Activated CD4-positive, alpha-beta T cell treated with anti-CD3 and anti-CD28 coated beads, Interleukin-2, Interleukin-4, amounts not matched to agents 100 ng/mL and 50 ng/mL, durations not matched to agents 16 hours and 8 hours (primary cell): Measurements from ENCODE around the gene ADPRHL1.
"Not testable (repeated sequence)": the region's sequence is repeated elsewhere in the genome, so short reads cannot be mapped to it uniquely, and the experiment has no call there.

Source experiments
- DNase-seq: peaks from one replicate; pipeline ENCODE4 v3.0.0-alpha.2; 2020; ENCODE audit warnings: low spot score

ADPRHL1 gene

GRCh38 chr13:113369189-113369588, 84.1 kb downstream of the ADPRHL1 start:
- DNase-seq: no peak

DNA sequence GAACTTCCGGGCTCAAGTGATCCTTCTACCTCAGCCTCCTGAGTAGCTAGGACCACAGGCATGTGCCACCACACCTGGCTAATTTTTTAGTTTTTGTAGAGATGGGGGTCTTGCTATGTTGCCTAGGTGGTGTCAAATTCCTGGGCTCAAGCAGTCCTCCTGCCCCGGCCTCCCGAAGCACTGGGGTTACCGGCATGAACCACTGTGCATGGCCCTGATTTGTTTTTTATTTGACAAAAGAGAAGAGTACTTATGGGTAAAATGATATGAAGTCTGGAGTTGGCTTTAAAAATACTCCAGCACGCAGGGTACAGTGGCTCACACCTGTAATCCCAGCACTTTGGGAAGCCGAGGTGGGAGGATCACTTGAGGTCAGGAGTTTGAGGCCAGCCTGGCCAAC, 84.9 kb downstream of the ADPRHL1 start:
- DNase-seq: not testable (repeated sequence)

GRCh38 chr13:113367771-113368170, 85.5 kb downstream of the ADPRHL1 start:
- no peak for DNase-seq

GRCh38 chr13:113367020-113367560, 86.2 kb downstream of the ADPRHL1 start:
- no peak for DNase-seq

DNA sequence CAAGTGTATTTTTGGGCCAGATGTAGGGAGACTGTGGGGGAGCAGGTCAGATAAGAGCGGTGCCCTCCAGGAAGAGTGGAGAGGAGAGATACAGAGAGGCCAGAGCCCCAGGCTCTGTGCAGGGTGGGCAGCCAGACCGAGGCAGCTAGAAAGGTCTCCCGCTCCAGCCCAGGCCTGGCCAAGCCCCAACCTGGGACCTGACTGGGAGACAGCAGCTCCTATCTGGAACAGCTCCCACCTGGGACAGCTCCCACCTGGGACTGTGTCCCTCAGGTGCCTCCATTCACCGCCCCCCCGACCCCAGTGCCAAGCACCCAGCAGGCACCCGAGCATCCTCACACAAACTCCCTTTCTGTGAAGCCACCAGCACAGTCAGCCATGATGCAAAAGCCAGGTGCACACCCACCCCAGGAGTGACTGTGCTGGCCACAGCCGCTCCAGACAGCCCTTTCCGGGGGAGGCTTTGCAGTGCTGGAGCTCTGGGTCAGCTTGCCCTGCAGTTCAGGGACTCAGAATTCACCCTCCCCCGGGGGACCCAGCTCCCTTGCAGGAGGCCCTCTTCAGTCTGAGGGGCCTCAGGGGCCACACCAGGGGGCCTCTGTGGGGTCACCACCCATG, 87.2 kb downstream of the ADPRHL1 start:
- DNase-seq: no peak

DNA sequence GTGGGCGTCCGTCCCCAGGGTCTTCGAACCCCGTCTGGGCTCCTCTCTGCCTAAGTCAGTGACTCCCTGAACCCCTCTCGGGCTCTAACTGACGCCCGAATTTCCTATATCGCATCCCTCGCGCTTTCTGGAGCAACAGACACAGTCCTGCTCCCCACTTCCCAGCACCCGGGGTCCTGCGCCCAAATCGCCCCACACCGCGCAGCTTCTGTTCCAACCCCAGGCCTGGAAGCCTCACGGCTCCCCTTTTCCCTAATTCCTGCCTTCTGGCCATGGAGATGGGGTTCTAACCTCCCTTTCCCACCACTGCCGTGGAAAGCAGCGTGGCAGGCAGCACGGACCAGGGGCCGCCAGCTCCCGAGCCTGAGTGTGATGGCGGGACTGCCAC, 87.7 kb downstream of the ADPRHL1 start:
- no peak for DNase-seq

- no peak for DNase-seq
These were observed 88.2 kb downstream of the ADPRHL1 start for GRCh38 chr13:113364901-113365582.

- no peak for DNase-seq
These were observed 88.9 kb downstream of the ADPRHL1 start for GRCh38 chr13:113364311-113364889.

DNA sequence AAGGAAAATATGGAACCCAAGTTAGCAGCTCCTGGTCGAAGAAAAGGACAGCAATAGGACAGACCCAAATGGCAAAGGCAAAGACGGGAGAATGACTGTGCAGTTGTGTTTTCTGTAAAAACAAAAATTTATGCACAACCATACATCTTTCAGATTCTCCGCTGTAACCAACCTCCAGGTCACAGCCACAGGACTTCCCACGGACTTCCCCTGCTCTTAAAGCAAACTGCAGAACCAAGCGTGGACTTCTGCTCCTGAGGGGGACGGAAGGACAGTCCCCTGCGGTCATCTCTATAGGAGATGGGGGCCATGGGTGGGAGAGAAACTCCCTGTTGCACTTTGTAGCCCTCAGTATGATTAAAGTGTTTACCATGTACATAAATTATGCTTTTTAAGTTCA, 91.9 kb downstream of the ADPRHL1 start:
- no peak for DNase-seq

GRCh38 chr13:113360446-113360845, 92.8 kb downstream of the ADPRHL1 start:
- DNase-seq: no peak

DNA sequence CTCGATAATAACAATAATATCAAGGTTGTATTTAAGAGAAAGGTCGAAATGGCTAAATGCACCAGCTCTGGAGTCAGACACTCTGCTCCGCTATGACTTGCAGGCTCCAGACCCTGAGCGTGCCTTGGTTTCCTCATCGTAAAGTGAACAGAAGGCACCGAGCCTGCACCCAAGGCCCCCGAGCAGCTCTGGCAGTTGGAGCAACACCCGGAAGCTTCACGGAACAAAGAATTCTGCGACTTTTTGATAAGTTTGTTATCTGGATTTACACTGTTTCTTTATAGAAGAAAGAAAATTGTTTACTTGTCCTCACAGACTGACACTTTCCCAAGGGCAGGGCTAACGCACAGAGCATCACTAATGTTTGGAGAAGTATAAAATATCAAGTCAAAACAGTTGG, 93.7 kb downstream of the ADPRHL1 start:
- DNase-seq: no peak

DNA sequence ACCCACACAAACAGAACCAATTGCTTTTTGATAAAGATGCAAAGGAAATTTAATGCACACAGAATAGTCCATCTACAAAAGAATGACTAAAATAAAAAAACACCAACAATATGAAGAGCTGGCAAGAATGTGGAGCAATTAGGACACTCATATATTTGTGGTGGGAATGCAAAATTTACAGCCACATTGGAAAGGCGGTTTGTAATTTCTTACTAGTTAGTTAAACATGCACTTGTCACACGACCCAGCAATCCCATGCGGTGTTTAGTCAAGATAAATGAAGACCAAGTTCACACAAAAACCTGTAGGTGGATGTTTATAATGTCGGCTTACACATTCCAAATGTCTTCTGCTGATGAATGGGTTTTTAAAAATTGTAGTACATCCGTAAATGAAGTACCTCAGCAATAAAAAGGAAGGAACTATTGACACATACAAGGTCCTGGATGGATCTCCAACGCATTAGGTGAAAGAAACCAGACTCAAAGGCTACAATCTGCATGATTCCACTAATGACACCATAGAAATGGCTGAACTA, 94.6 kb downstream of the ADPRHL1 start:
- no peak for DNase-seq

DNA sequence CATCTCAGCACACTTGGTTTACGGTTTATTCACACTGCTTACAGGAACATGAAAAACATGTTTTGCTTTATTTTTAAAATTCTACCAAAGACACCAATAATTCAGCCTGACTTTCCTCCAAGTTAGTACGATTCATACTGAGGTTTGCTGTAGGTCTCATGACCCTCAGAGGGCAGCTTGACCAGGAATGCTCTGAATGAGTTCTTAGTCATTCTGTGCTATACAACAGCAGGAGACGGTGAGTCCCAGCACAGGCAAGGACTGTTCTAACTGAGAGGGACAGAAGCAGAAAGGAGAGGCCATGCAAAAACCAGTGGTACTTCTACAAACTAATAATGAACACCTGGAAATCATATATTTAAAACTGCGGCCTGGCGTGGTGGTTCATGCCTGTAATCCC, 95.8 kb downstream of the ADPRHL1 start:
- no peak for DNase-seq

DNA sequence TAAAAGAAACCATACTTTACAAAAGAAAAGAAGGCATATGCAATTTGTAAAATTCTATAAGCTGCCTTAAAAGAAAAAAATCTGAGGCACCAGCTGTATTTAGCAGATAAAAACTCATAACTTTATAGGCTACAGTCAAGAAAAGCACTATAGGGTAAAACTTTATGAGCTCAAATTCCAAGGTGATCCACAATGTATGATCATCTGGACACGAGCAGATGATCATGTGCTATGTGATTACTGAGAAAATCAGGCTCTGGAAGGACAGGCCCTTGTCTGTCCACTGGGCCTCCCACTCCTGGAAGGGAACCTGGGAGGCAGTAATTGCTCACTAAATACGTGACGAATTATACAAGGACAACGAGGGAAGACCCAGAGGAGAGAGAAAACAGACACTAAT, 96.7 kb downstream of the ADPRHL1 start:
- no peak for DNase-seq

GRCh38 chr13:113355621-113356020, 97.7 kb downstream of the ADPRHL1 start:
- DNase-seq: no peak

DNA sequence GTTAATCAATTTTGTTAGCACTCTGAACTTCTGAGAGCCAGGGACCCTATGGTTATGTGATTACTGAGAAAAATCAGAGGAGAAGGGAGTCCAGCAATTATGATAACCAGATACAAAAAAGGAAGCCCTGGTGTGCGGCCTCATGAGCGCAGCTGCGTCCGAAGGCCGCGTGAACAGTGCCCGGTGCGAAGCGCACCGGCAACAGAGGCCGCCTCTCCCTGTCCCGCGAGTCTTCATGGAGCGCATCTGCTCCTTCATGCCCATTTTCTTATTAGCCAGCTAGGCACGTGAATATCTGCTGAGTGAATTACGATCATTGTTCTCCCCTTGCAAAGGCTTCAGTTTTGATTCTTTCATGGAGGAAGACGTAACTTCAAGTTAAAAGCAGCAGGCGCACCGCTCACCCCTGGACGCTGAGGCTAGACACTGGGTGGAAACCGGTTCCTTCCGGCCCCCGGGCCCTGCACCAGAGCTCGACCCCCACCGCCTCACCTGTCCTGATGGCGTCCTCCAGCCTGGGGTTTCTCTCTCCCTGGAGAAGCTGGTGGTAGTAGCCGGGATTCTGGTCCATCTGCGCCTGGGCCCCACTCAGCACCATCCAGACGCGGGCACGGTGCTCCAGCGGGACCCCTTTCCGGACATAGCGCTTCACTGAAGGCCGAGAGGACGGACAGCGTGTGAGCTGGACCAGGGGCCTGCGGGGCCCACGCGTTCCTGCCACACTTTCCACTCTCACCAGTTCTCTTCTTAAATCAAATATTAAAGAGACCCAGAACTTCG, 98.3 kb downstream of the ADPRHL1 start:
- no peak for DNase-seq

GRCh38 chr13:113353254-113353653, 100.0 kb downstream of the ADPRHL1 start:
- no peak for DNase-seq

GRCh38 chr13:113351514-113352026, 101.7 kb downstream of the ADPRHL1 start:
- DNase-seq: no peak

DNA sequence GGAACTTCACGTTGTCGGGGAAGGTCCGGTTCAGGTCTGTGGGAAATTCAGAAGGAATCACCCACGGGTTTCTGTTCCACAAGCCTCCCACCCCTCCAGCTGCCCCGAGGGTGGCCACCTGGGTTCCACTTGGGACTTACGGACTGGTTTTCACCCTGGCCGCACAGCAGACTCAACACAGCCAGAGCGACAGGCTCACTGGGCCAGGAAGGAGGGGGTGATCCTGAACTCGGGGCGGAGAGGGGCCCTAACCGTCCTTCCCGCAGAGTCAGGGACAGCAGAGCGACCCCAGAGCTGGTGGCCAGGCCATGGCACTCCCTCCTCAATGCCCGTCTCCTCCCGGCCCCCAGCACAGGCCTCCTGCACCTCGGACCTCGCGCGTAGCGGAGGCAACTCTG, 102.4 kb downstream of the ADPRHL1 start:
- DNase-seq: no peak

DNA sequence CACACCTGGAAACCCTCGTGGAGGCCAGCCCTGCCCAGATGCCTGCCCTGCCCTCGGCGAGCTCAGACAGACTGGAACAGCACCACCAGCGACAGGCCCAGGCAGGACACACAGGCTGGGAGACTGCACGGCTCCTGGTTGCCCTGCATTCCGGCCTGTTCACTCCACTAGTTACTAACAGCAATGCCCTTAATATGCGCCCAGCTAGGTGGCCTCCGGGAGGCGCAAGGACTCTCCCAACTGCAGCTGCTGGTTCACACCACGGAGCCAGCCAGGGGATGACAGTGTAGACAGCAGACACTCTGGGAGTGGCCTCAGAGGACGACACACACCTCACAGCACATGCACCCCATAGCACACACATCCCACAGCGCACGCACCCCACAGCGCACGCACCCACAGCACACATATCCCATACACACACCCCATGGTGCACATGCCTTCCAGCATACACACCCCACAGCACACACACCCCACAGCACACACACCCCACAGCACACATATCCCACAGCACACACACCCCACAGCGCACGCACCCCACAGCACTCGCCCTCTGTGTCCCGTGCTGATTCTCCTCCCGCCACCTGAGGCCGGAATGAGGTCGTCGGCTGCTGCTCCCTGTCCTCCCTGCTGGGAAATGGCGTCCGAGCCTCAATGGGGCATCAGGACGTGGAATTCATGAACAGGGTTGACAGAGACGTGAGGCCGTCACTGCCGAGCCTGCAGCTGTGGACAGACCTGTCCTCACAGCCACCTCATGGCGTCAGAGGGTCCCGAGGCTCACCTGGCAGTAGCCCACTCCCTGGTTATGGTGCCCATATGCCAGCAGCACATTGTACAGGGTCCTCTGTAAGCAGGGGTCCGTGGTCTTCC, 103.0 kb downstream of the ADPRHL1 start:
- no peak for DNase-seq
